Measurements from ENCODE around the gene BSG. TPM values are rescaled to one million over a fixed set of nuclear protein-coding genes. Genes with fewer than 3 reads are reported as not detected.
A peak's percentile ranks its signal among the peaks of the same experiment; 100 is the strongest.

Gene BSG
- total and polyA plus RNA-seq, 2 experiments from 2014 or later, result 957 to 973 TPM

DNA sequence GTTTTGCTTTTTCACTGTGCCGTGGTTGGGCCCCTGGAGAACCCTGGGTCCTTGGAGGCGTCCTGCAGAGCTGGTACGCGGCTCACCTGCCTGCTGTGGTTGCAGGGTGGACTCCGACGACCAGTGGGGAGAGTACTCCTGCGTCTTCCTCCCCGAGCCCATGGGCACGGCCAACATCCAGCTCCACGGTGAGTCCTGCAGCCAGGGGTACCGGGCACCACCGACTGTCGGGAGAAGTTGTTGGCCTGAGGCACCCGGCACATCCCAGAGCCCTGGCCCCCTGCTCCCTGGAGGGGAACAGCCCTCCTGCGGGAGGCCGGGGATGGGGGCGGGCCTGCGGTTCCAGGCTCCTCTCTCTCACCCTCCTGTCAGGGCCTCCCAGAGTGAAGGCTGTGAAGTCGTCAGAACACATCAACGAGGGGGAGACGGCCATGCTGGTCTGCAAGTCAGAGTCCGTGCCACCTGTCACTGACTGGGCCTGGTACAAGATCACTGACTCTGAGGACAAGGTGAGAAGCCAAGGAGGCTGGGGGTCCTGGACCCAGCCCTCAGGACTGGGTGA lies 8.0 kb downstream of the BSG start:
- Mint-ChIP-seq H3K4me1 (peaks cover 11% of the 10 kb centered on the region; the same call in 2 of the 3 replicates), H3K27me3 (ENCODE audit: insufficient read depth, low read depth, poor library complexity) (peaks cover 18% of the 10 kb centered on the region), H3K4me3 (no peak overlapping the region), H3K36me3 (ENCODE audit: low read depth) (peaks cover 25% of the 10 kb centered on the region), H3K9me3 (no peaks in the 10 kb centered on the region), H3K27ac (no peak overlapping the region)
- ATAC-seq, result no peak
- Histone ChIP-seq H2AFZ (no peak overlapping the region), H3K4me1 (ENCODE audit: insufficient read depth) (no peaks in the 10 kb centered on the region), H4K20me1 (replicated peaks; ENCODE audit: insufficient read depth) (peaks cover 40% of the 10 kb centered on the region), H3K36me3 (ENCODE audit: insufficient read depth) (no peaks in the 10 kb centered on the region; the same call in 1 of the 2 replicates), H3K4me2 (no peak overlapping the region), H3K79me2 (replicated peaks; ENCODE audit: insufficient read depth) (peaks cover 50% of the 10 kb centered on the region), H3K27ac (ENCODE audit: low read depth) (no peak overlapping the region), H3K9me2 (ENCODE audit: insufficient read depth) (no peaks in the 10 kb centered on the region), H3K4me3 (no peak overlapping the region), H3K27me3 (ENCODE audit: insufficient read depth) (no peaks in the 10 kb centered on the region), H3F3A (replicated peaks; ENCODE audit: low read depth) (peaks cover 20% of the 10 kb centered on the region)
- TF ChIP-seq, protein P1, sequence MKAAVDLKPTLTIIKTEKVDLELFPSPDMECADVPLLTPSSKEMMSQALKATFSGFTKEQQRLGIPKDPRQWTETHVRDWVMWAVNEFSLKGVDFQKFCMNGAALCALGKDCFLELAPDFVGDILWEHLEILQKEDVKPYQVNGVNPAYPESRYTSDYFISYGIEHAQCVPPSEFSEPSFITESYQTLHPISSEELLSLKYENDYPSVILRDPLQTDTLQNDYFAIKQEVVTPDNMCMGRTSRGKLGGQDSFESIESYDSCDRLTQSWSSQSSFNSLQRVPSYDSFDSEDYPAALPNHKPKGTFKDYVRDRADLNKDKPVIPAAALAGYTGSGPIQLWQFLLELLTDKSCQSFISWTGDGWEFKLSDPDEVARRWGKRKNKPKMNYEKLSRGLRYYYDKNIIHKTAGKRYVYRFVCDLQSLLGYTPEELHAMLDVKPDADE (IDR thresholded peaks at IDR 0.05), result no peak
- TF ChIP-seq POLR2AphosphoS5 (IDR thresholded peaks at IDR 0.05; ENCODE audit: low read depth) (no peak), EZH2 (IDR thresholded peaks at IDR 0.05; ENCODE audit: low read depth, unreplicated experiment) (no peak), JUNB (IDR thresholded peaks at IDR 0.05; ENCODE audit: unreplicated experiment) (no peak), CREB1 (CRISPR knock-in tag; IDR thresholded peaks at IDR 0.05; ENCODE audit: low read depth) (no peak)
- TF ChIP-seq, protein P2, sequence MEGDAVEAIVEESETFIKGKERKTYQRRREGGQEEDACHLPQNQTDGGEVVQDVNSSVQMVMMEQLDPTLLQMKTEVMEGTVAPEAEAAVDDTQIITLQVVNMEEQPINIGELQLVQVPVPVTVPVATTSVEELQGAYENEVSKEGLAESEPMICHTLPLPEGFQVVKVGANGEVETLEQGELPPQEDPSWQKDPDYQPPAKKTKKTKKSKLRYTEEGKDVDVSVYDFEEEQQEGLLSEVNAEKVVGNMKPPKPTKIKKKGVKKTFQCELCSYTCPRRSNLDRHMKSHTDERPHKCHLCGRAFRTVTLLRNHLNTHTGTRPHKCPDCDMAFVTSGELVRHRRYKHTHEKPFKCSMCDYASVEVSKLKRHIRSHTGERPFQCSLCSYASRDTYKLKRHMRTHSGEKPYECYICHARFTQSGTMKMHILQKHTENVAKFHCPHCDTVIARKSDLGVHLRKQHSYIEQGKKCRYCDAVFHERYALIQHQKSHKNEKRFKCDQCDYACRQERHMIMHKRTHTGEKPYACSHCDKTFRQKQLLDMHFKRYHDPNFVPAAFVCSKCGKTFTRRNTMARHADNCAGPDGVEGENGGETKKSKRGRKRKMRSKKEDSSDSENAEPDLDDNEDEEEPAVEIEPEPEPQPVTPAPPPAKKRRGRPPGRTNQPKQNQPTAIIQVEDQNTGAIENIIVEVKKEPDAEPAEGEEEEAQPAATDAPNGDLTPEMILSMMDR (conservative IDR thresholded peaks at IDR 0.05; ENCODE audit: low read depth in 2 of 2), result no peak
- DNase-seq (ENCODE audit: low spot score), result no peak

DNA sequence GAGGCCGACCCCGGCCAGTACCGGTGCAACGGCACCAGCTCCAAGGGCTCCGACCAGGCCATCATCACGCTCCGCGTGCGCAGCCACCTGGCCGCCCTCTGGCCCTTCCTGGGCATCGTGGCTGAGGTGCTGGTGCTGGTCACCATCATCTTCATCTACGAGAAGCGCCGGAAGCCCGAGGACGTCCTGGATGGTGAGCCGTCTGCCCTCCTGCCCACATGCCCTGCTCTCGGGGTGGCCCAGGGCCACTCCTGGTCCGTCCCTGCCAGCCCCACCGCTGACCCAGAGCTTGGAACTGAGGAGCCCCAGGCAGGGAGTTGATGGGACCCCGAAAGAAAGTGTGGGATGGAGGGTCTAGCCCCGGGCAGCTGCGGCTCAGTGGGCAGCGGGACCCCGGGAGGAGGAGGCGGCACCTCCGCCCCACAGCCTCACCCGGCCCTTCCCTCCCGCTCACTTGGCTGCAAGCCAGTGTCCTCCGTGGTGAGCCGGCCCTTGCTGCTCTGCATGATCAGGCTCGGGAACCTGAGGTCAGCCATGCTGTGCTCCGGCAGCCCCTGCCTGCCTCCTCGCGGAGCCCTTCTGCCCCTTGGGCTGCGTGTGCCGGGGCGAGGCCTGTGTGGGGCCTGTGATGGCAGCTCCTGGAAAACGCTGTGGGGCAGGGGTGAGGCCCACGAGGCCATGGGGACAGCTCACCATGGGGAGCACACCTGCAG lies 9.2 kb downstream of the BSG start:
- Histone ChIP-seq H3K27me3 (ENCODE audit: insufficient read depth) (no peaks in the 10 kb centered on the region), H3F3A (replicated peaks; ENCODE audit: low read depth) (peaks cover 20% of the 10 kb centered on the region), H2AFZ (no peak overlapping the region), H3K27ac (ENCODE audit: low read depth) (peak overlapping the region; percentile 26; the same call in 1 of the 2 replicates), H3K4me2 (no peak overlapping the region), H3K4me1 (ENCODE audit: insufficient read depth) (no peaks in the 10 kb centered on the region), H4K20me1 (replicated peaks; ENCODE audit: insufficient read depth) (peaks cover 34% of the 10 kb centered on the region), H3K36me3 (ENCODE audit: insufficient read depth) (no peaks in the 10 kb centered on the region; the same call in 1 of the 2 replicates), H3K79me2 (replicated peaks; ENCODE audit: insufficient read depth) (peaks cover 38% of the 10 kb centered on the region), H3K9me2 (ENCODE audit: insufficient read depth) (no peaks in the 10 kb centered on the region), H3K4me3 (no peak overlapping the region)
- Mint-ChIP-seq H3K27ac (no peak overlapping the region), H3K4me3 (no peak overlapping the region), H3K27me3 (ENCODE audit: insufficient read depth, low read depth, poor library complexity) (peaks cover 22% of the 10 kb centered on the region), H3K36me3 (ENCODE audit: low read depth) (peaks cover 24% of the 10 kb centered on the region), H3K4me1 (peaks cover 8% of the 10 kb centered on the region; the same call in 2 of the 3 replicates), H3K9me3 (no peaks in the 10 kb centered on the region)
- no peak for ATAC-seq
- DNase-seq (ENCODE audit: low spot score), result no peak
- TF ChIP-seq ZNF331 (CRISPR knock-in tag; IDR thresholded peaks at IDR 0.05; ENCODE audit: low read depth) (no peak), ZNF114 (CRISPR knock-in tag; IDR thresholded peaks at IDR 0.05) (no peak), NANOG (IDR thresholded peaks at IDR 0.05; ENCODE audit: borderline replicate concordance) (no peak), POLR2AphosphoS5 (IDR thresholded peaks at IDR 0.05; ENCODE audit: low read depth) (no peak)
- TF ChIP-seq, protein P3, sequence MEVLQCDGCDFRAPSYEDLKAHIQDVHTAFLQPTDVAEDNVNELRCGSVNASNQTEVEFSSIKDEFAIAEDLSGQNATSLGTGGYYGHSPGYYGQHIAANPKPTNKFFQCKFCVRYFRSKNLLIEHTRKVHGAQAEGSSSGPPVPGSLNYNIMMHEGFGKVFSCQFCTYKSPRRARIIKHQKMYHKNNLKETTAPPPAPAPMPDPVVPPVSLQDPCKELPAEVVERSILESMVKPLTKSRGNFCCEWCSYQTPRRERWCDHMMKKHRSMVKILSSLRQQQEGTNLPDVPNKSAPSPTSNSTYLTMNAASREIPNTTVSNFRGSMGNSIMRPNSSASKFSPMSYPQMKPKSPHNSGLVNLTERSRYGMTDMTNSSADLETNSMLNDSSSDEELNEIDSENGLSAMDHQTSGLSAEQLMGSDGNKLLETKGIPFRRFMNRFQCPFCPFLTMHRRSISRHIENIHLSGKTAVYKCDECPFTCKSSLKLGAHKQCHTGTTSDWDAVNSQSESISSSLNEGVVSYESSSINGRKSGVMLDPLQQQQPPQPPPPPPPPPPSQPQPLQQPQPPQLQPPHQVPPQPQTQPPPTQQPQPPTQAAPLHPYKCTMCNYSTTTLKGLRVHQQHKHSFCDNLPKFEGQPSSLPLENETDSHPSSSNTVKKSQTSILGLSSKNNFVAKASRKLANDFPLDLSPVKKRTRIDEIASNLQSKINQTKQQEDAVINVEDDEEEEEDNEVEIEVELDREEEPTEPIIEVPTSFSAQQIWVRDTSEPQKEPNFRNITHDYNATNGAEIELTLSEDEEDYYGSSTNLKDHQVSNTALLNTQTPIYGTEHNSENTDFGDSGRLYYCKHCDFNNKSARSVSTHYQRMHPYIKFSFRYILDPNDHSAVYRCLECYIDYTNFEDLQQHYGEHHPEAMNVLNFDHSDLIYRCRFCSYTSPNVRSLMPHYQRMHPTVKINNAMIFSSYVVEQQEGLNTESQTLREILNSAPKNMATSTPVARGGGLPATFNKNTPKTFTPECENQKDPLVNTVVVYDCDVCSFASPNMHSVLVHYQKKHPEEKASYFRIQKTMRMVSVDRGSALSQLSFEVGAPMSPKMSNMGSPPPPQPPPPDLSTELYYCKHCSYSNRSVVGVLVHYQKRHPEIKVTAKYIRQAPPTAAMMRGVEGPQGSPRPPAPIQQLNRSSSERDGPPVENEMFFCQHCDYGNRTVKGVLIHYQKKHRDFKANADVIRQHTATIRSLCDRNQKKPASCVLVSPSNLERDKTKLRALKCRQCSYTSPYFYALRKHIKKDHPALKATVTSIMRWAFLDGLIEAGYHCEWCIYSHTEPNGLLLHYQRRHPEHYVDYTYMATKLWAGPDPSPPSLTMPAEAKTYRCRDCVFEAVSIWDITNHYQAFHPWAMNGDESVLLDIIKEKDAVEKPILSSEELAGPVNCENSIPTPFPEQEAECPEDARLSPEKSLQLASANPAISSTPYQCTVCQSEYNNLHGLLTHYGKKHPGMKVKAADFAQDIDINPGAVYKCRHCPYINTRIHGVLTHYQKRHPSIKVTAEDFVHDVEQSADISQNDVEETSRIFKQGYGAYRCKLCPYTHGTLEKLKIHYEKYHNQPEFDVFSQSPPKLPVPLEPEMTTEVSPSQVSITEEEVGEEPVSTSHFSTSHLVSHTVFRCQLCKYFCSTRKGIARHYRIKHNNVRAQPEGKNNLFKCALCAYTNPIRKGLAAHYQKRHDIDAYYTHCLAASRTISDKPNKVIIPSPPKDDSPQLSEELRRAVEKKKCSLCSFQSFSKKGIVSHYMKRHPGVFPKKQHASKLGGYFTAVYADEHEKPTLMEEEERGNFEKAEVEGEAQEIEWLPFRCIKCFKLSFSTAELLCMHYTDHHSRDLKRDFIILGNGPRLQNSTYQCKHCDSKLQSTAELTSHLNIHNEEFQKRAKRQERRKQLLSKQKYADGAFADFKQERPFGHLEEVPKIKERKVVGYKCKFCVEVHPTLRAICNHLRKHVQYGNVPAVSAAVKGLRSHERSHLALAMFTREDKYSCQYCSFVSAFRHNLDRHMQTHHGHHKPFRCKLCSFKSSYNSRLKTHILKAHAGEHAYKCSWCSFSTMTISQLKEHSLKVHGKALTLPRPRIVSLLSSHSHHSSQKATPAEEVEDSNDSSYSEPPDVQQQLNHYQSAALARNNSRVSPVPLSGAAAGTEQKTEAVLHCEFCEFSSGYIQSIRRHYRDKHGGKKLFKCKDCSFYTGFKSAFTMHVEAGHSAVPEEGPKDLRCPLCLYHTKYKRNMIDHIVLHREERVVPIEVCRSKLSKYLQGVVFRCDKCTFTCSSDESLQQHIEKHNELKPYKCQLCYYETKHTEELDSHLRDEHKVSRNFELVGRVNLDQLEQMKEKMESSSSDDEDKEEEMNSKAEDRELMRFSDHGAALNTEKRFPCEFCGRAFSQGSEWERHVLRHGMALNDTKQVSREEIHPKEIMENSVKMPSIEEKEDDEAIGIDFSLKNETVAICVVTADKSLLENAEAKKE (CRISPR knock-in tag; IDR thresholded peaks at IDR 0.05), result no peak
